CD8-positive, alpha-beta memory T cell (primary cell): Measurements from ENCODE around the gene TDRKH. TPM values are rescaled to one million over a fixed set of nuclear protein-coding genes. Genes with fewer than 3 reads are reported as not detected.
"Not testable (repeated sequence)": the region's sequence is repeated elsewhere in the genome, so short reads cannot be mapped to it uniquely, and the experiment has no call there.

Experiments
- CTCF ChIA-PET: fragments of 350-600 bp; sonication (Branson Sonifier 250); formaldehyde crosslinking; loops from one replicate; lab custom pipeline; 2021; ENCODE audit warnings: antibody characterized with exemption; lab: Charles Lee
- POLR2A ChIA-PET: fragments of 350-600 bp; sonication (Branson Sonifier 250); formaldehyde crosslinking; loops from one replicate; lab custom pipeline; 2021; ENCODE audit warnings: antibody characterized with exemption; lab: Charles Lee
- DNase-seq, 5 donors: peaks; one replicate each; pipeline versions ENCODE4 v3.0.0 to v3.0.0-alpha.2; 2020 to 2022; ENCODE audit warnings: mixed read lengths in 1 of 5
- H3K27ac ChIP-seq: one replicate; pipeline ENCODE4 v1.7.0; 2013; ENCODE audit warnings: low read depth, mild to moderate bottlenecking, low read length, moderate library complexity
- H3K27me3 ChIP-seq: 2 replicates; pipeline ENCODE4 v1.7.0; 2013; ENCODE audit warnings: low read length, mild to moderate bottlenecking; ENCODE audit not compliant: insufficient read depth, poor library complexity, severe bottlenecking
- H3K36me3 ChIP-seq: 2 replicates; pipeline ENCODE4 v1.7.0; 2013; ENCODE audit warnings: mild to moderate bottlenecking, low read length, moderate library complexity; ENCODE audit not compliant: insufficient read depth
- H3K4me1 ChIP-seq: 2 replicates; pipeline ENCODE4 v1.7.0; 2013; ENCODE audit warnings: mild to moderate bottlenecking, low read length, moderate library complexity; ENCODE audit not compliant: insufficient read depth
- H3K4me3 ChIP-seq: 2 replicates; pipeline ENCODE4 v1.7.0; 2013; ENCODE audit warnings: mild to moderate bottlenecking, low read length
- H3K9me3 ChIP-seq: 2 replicates; pipeline ENCODE4 v1.7.0; 2013; ENCODE audit warnings: mild to moderate bottlenecking, low read length
- H3K27ac Mint-ChIP-seq, 8 donors: one replicate each; pipeline ENCODE4 v1.8.0; 2020 to 2021; ENCODE audit warnings: mixed read lengths in 8 of 8, mild to moderate bottlenecking in 6 of 8, inconsistent platforms in 3 of 8, moderate library complexity in 3 of 8
- H3K27me3 Mint-ChIP-seq, 2 donors: one replicate each; pipeline ENCODE4 v1.8.0; 2020 to 2021; ENCODE audit warnings: mixed read lengths in 2 of 2, mild to moderate bottlenecking in 1 of 2, moderate library complexity in 1 of 2
- H3K36me3 Mint-ChIP-seq, 3 donors: one replicate each; pipeline ENCODE4 v1.8.0; 2020 to 2021; ENCODE audit warnings: mixed read lengths in 3 of 3, inconsistent platforms in 1 of 3, mild to moderate bottlenecking in 1 of 3
- H3K4me1 Mint-ChIP-seq, 3 donors: one replicate each; pipeline ENCODE4 v1.8.0; 2020 to 2021; ENCODE audit warnings: mixed read lengths in 3 of 3, inconsistent platforms in 1 of 3, mild to moderate bottlenecking in 1 of 3
- H3K4me3 Mint-ChIP-seq, 7 donors: one replicate each; pipeline ENCODE4 v1.8.0; 2020 to 2021; ENCODE audit warnings: mixed read lengths in 7 of 7, mild to moderate bottlenecking in 6 of 7, moderate library complexity in 4 of 7, inconsistent platforms in 2 of 7
- H3K9me3 Mint-ChIP-seq, 5 donors: one replicate each; pipeline ENCODE4 v1.8.0; 2020 to 2022; ENCODE audit warnings: mixed read lengths in 5 of 5, mild to moderate bottlenecking in 3 of 5, moderate library complexity in 2 of 5, inconsistent platforms in 1 of 5
- polyA plus RNA-seq: library from polyadenylated mRNA; unstranded; fragments of 300-500 nt; fragmentation: Illumina TruSeq; gene quantifications from one replicate; pipeline ENCODE4 v1.2.3, GENCODE V29; 2021
- total RNA-seq, 2 experiments: library from RNA; stranded (reverse); gene quantifications; one replicate each; pipeline ENCODE4 v1.2.3, GENCODE V29; 2021

The TDRKH gene
- total and polyA plus RNA-seq, 3 experiments from 2014 or later: 16.4 to 20.5 (median 17.4) TPM

DNA sequence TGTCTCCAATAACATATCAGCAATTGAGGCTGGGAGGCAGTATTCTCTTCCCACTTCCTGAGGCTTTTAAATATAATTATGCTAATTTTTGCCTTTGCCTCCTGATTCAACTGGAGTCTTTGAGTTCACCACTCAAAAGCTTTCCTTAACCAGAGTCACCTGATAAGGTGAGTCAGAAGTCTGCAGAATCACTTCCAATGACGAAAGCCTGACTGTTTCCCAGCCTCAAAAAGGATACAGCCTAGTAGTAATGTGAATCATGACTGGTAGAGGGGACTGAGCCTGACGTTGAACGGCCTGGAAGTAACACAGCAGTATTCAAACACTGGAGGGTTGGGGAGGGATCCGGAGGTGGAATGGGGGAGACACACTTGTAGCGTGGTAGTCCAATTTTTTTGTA, 16.6 kb downstream of the TDRKH start:
- Histone ChIP-seq H3K27me3 (no peaks in the 10 kb centered on the region), H3K4me3 (no peak overlapping the region), H3K4me1 (no peaks in the 10 kb centered on the region), H3K36me3 (peaks cover 34% of the 10 kb centered on the region), H3K9me3 (no peaks in the 10 kb centered on the region), H3K27ac (no peak overlapping the region)
- no peaks in the 10 kb centered on the region for H3K9me3 Mint-ChIP-seq
- ChIA-PET POLR2A (no interaction called here), CTCF (interaction anchor here (1.2 kb wide), 1 partner anchor 14 kb away, joined by 3 read pairs; no protein-coding TSS in a partner anchor)
- H3K27ac Mint-ChIP-seq: no peak overlapping the region
- DNase-seq: no peak
- H3K4me1 Mint-ChIP-seq: no peaks in the 10 kb centered on the region
- H3K27me3 Mint-ChIP-seq: no peaks in the 10 kb centered on the region
- no peak overlapping the region for H3K4me3 Mint-ChIP-seq
- H3K36me3 Mint-ChIP-seq: peaks cover 8 to 62% (median 21%) of the 10 kb centered on the region in 3 donors

DNA sequence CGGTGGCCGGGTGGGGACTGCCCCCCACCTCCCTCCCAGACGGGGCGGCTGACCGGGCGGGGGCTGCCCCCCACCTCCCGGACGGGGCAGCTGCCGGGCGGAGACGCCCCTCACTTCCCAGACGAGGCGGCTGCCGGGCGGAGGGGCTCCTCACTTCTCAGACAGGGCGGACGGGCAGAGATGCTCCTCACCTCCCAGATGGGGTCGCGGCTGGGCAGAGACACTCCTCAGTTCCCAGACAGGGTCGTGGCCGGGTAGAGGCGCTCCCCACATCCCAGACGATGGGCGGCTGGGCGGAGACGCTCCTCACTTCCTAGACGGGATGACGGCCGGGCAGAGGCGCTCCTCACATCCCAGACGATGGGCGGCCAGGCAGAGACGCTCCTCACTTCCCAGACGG, 21.0 kb downstream of the TDRKH start:
- H3K27me3 ChIP-seq, H3K4me3 Mint-ChIP-seq, H3K9me3 Mint-ChIP-seq, H3K27ac ChIP-seq, H3K4me3 ChIP-seq, H3K27me3 Mint-ChIP-seq, DNase-seq, CTCF ChIA-PET, POLR2A ChIA-PET, H3K36me3 ChIP-seq, H3K9me3 ChIP-seq, H3K4me1 ChIP-seq, H3K4me1 Mint-ChIP-seq: not testable (repeated sequence)
- Mint-ChIP-seq H3K36me3 (peaks cover 0 to 21% (median 2%) of the 10 kb centered on the region in 3 donors), H3K27ac (peak overlapping the region in 1 of 8 donors; percentile 38)

DNA sequence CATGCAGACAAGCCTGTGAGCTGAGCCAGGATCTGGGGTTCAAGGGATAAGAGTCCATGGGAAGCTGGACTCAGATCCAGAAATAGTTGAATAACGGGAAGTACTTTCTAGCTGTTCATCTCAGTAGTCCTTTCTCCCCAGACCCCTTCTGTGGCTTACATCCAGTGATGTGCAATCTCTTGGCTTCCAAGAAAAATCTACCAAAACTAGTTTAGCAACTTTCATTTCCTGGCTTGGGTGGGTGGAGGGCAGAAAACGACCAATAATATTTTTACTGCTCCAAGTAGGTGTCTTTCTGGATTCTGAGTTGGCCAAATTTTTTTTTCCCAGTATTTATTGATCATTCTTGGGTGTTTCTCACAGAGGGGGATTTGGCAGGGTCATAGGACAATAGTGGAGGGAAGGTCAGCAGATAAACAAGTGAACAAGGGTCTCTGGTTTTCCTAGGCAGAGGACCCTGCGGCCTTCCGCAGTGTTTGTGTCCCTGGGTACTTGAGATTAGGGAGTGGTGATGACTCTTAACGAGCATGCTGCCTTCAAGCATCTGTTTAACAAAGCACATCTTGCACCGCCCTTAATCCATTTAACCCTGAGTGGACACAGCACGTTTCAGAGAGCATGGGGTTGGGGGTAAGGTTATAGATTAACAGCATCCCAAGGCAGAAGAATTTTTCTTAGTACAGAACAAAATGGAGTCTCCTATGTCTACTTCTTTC, 21.8 kb downstream of the TDRKH start:
- H3K36me3 Mint-ChIP-seq: peaks cover 0 to 17% (median 2%) of the 10 kb centered on the region in 3 donors
- H3K27ac Mint-ChIP-seq: peak overlapping the region in 1 of 8 donors; percentile 81
- H3K4me3 ChIP-seq, H3K27me3 Mint-ChIP-seq, DNase-seq, H3K4me3 Mint-ChIP-seq, H3K27ac ChIP-seq, CTCF ChIA-PET, H3K4me1 ChIP-seq, H3K9me3 ChIP-seq, POLR2A ChIA-PET, H3K27me3 ChIP-seq, H3K9me3 Mint-ChIP-seq, H3K36me3 ChIP-seq: not testable (repeated sequence)
- peaks cover 10 to 12% (median 11%) of the 10 kb centered on the region in 3 donors for H3K4me1 Mint-ChIP-seq

DNA sequence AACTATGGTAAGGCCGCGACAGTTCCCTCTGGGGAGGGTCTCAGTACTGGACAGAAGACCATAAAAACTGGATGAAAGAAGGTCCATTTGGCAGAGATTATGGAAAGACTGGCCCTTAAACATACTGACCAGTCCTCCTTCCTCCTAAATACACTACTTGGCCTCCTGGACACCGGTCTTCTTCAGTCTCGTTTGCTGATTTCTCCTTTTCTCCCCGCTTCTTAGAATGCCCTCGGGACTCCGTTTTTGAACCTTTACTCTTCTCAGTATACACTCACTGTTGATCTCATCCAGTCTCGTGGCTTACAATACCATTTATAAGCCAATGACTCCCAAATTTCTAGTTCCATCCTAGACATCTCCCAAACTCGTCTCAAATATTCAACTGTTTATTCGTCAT, 26.3 kb downstream of the TDRKH start:
- CTCF ChIA-PET: interaction anchor here (0.9 to 1.7 kb wide), 2 partner anchors 26 to 114 kb away, joined by 3 to 6 read pairs; partner anchors contain the start of gene TDRKH
- H3K27ac Mint-ChIP-seq: peak overlapping the region; percentile 84 to 99 (median 98)
- peak overlapping the region; percentile 81 for H3K4me3 ChIP-seq

DNA sequence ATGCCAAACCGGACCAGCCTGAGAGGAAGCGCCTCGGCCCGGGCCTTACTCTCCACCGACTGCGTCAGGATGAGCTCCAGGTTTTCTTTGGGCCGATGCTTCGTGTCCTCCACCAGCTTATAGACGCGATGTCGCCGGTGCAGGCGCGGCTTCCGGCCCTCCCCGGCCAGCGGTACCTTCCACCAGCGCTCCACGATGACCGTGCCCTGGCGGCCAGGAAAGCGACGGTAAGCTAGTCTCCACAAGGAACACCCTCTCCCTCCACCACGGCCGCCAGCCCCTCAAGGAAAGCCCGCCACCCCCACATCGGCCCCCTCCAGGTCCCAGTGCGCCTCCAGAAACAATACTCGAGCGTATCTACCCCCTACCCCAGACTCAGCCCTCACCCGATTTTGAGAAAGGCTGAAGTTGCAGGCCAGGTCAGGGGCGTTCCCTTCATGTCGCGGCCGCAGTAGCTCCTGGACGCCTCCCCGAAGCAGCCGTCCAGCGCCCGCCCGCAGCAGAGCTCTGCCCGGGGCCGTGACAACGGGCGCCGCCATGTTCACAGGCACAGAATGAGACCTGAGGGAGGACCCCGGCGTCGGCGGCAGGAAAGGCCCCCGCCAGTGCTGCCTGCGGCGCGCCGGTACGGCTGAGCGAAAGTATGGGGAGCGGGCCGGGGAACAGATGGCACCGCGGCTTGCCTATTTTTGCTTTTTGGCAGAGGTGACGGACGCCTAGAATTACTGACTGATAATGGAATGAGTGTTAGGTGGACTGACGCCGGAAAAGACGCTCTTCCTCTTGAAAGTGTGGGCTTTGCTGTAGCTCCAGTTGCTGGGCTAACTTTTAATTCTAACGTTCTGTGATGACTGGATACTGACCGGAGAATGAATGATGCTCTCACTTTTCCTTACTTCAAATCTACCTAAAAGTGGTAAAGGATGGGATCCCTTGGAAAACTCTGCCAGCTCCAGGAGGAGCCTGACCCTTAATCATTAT, 27.1 kb downstream of the TDRKH start, which contains the start of gene MRPL9:
TSS of gene MRPL9 (minus strand) at position 556 of the 981 bp plus-strand sequence. CDS start at position 539, 17 bp downstream.
- Histone ChIP-seq H3K27ac (peak within 1 kb of the TSS; percentile 86), H3K4me3 (peak within 1 kb of the TSS; percentile 81), H3K27me3 (no peaks in the 10 kb centered on the region), H3K9me3 (no peaks in the 10 kb centered on the region), H3K4me1 (peaks cover 12% of the 10 kb centered on the region), H3K36me3 (peaks cover 21% of the 10 kb centered on the region)
- ChIA-PET POLR2A (interaction anchor here (0.5 to 1.9 kb wide), 11 partner anchors 27 to 436 kb away, joined by 3 to 14 read pairs (median 4); partner anchors contain the start of genes PI4KB and TDRKH), CTCF (interaction anchor here (0.8 to 1.7 kb wide), 5 partner anchors 10 to 115 kb away, joined by 3 to 6 read pairs (median 3); partner anchors contain the start of gene TDRKH)
- no peaks in the 10 kb centered on the region for H3K27me3 Mint-ChIP-seq
- peaks cover 19 to 29% (median 23%) of the 10 kb centered on the region in 3 donors for H3K4me1 Mint-ChIP-seq
- H3K9me3 Mint-ChIP-seq: no peaks in the 10 kb centered on the region
- peaks cover 0 to 51% (median 11%) of the 10 kb centered on the region in 3 donors for H3K36me3 Mint-ChIP-seq
- H3K27ac Mint-ChIP-seq: peak within 1 kb of the TSS; percentile 84 to 99 (median 98)
- DNase-seq: peak; percentile 71 to 87 (median 77)
- H3K4me3 Mint-ChIP-seq: peak within 1 kb of the TSS; percentile 83 to 98 (median 92)

More for the DNA sequence above, 26.3 kb downstream of the TDRKH start:
- Mint-ChIP-seq H3K4me3 (peak overlapping the region; percentile 83 to 98 (median 92)), H3K27me3 (no peaks in the 10 kb centered on the region), H3K36me3 (peaks cover 0 to 45% (median 11%) of the 10 kb centered on the region in 3 donors), H3K9me3 (no peaks in the 10 kb centered on the region), H3K4me1 (peaks cover 19 to 29% (median 23%) of the 10 kb centered on the region in 3 donors)
- POLR2A ChIA-PET: interaction anchor here (0.5 to 1.9 kb wide), 5 partner anchors 26 to 282 kb away, joined by 3 to 14 read pairs (median 4); partner anchors contain the start of gene TDRKH
- Histone ChIP-seq H3K9me3 (no peaks in the 10 kb centered on the region), H3K27ac (peak overlapping the region; percentile 86), H3K4me1 (peaks cover 12% of the 10 kb centered on the region), H3K27me3 (no peaks in the 10 kb centered on the region), H3K36me3 (peaks cover 17% of the 10 kb centered on the region)
- DNase-seq: no peak

DNA sequence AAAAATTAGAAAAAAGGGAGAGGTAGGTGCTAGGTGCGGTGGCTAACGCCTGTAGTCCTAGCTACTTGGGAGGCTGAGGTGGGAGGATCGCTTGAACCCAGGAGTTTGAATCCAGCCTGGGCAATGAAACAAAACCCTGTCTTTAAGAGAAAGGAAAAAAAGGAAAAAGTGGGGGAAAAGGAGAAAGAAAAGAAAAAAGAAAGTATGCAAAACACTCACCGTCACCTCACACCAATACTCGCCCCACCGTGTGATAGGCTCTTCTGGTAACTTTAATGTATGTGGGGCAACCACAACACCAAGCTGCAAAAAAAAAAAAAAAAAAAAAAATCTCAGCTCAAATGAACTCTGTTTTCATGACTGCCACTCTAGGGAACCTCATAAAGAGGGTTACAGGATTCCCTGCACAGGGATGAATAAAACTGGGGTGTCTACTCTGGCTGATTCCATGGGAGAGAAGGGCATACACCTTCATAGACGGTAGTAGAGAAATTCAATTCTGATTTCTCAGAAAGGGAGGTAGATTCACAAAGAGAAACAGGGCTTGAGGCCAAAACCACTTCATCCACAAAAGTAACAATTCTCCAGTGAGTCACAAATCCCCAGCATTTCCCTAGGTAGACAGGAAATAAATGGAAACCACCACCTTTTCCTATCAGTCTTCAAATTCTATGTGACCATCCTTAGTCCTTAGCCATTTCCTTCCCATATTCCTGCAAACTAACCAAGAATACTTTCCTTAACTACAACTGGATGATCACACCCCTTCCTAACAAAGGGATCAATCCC, 29.5 kb downstream of the TDRKH start:
- POLR2A ChIA-PET: interaction anchor here (0.6 to 1.2 kb wide), 2 partner anchors 79 to 585 kb away, joined by 3 to 5 read pairs; partner anchors contain the start of genes C2CD4D and TMOD4
- Histone ChIP-seq H3K36me3 (peaks cover 24% of the 10 kb centered on the region), H3K9me3 (no peaks in the 10 kb centered on the region), H3K4me1 (peaks cover 12% of the 10 kb centered on the region), H3K27me3 (no peaks in the 10 kb centered on the region), H3K27ac (no peak overlapping the region), H3K4me3 (no peak overlapping the region)
- Mint-ChIP-seq H3K36me3 (peaks cover 0 to 67% (median 15%) of the 10 kb centered on the region in 3 donors), H3K4me1 (peaks cover 23 to 29% (median 28%) of the 10 kb centered on the region in 3 donors), H3K27ac (peak overlapping the region in 5 of 8 donors; percentile 7 to 86 (median 63)), H3K4me3 (peak overlapping the region in 5 of 7 donors; percentile 33 to 98 (median 54)), H3K9me3 (no peaks in the 10 kb centered on the region), H3K27me3 (no peaks in the 10 kb centered on the region)
- CTCF ChIA-PET: interaction anchor here (1.2 kb wide), 1 partner anchor 26 kb away, joined by 3 read pairs; no protein-coding TSS in a partner anchor
- peak in 1 of 5 donors; percentile 7 for DNase-seq

DNA sequence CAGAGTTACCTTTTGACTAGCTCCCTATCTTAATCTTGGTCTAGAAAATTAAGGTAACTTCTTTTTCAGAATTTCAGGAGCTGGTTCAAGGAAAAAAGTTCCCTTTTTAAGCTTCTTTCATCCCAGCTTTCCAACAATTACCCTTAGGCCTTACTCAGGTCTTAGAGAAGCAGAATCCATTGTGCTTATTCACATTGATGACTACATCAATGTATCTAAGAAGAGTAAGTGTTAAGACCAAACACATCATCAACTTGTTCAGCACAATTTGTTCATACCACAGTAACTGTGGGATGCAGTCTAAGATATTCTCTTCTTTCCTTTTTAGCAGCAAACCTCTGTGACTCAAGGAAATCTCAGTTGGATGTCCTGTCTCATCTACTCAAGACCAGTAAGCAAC, 31.1 kb downstream of the TDRKH start:
- Mint-ChIP-seq H3K27ac (peak overlapping the region in 1 of 8 donors; percentile 4), H3K4me1 (peaks cover 23 to 24% (median 24%) of the 10 kb centered on the region in 3 donors), H3K9me3 (no peaks in the 10 kb centered on the region), H3K4me3 (no peak overlapping the region), H3K27me3 (no peaks in the 10 kb centered on the region), H3K36me3 (peaks cover 0 to 71% (median 17%) of the 10 kb centered on the region in 3 donors)
- ChIA-PET POLR2A (interaction anchor here (1.2 kb wide), 1 partner anchor 80 kb away, joined by 5 read pairs; the partner anchor contains the start of gene C2CD4D), CTCF (interaction anchor here (0.7 to 1.3 kb wide), 4 partner anchors 15 to 77 kb away, joined by 3 read pairs; no protein-coding TSS in a partner anchor)
- Histone ChIP-seq H3K27ac (no peak overlapping the region), H3K4me1 (peaks cover 12% of the 10 kb centered on the region), H3K9me3 (no peaks in the 10 kb centered on the region), H3K36me3 (peaks cover 24% of the 10 kb centered on the region), H3K27me3 (no peaks in the 10 kb centered on the region), H3K4me3 (no peak overlapping the region)
- no peak for DNase-seq
